HCT116 (cell line): ENCODE measurements around the gene CLEC4M. TPM values are rescaled to one million over a fixed set of nuclear protein-coding genes. Genes with fewer than 3 reads are reported as not detected.

Experiments used
- ATAC-seq: fragments of 200-7000 bp; cut with Tn5 transposase; 2 replicates; pipeline ENCODE4 v1.9.1; 2020; ENCODE audit warnings: mild to moderate bottlenecking, moderate library complexity
- BruUV-seq: library from RNA; stranded (reverse); fragments of 400-500 nt; replicated peaks from 2 replicates; lab custom pipeline; 2021; lab: Mats Ljungman, UMichigan
- CTCF ChIA-PET: fragments of 300-600 bp; sonication (Branson Sonifier 250); formaldehyde crosslinking; loops from one replicate; lab custom pipeline; 2021; ENCODE audit warnings: antibody characterized with exemption; lab: Charles Lee
- POLR2A ChIA-PET: fragments of 300-600, 350-600 bp; sonication (Branson Sonifier 250); formaldehyde crosslinking; loops from one replicate; lab custom pipeline; 2021; ENCODE audit warnings: antibody characterized with exemption; lab: Charles Lee
- RAD21 ChIA-PET, 2 experiments: fragments of 300-600 bp; sonication (Branson Sonifier 250); formaldehyde crosslinking; loops; one replicate each; lab custom pipeline; 2023; ENCODE audit warnings: low total read pairs in 2 of 2; ENCODE audit not compliant: uncharacterized antibody in 2 of 2, unreplicated experiment in 2 of 2, low non-redundant PET in 1 of 2; lab: Charles Lee
- DNase-seq: peaks from one replicate; pipeline ENCODE4 v3.0.0-alpha.2; 2010; ENCODE audit warnings: low read depth, low spot score
- H2AFZ ChIP-seq: fragments of 200-600 bp; shearing (Covaris generic), sonication (generic); 2 replicates; pipeline ENCODE4 v1.6.1; 2017; ENCODE audit warnings: low read depth, mixed run types, mixed read lengths, antibody characterized with exemption, low read length; ENCODE audit not compliant: poor library complexity, severe bottlenecking
- H3K27ac ChIP-seq: 2 replicates; pipeline ENCODE4 v1.5.1; 2012; ENCODE audit warnings: low read depth, low read length
- H3K27me3 ChIP-seq: fragments of 200-600 bp; sonication (generic); 2 replicates; pipeline ENCODE4 v1.6.1; 2016; ENCODE audit warnings: mixed run types, low read length, mixed read lengths; ENCODE audit not compliant: insufficient read depth
- H3K36me3 ChIP-seq, 2 experiments: fragments of 200-500 bp in 1 of 2; fragments of 200-600 bp in 1 of 2; sonication (Bioruptor generic) in 1 of 2; sonication (generic) in 1 of 2; 2 replicates each; pipeline versions ENCODE4 v1.5.1 to v1.6.1; 2014 to 2016; ENCODE audit warnings: low read length in 2 of 2, inconsistent platforms in 1 of 2, mixed read lengths in 1 of 2, mixed run types in 1 of 2; ENCODE audit not compliant: insufficient read depth in 2 of 2, control insufficient read depth in 1 of 2
- H3K4me1 ChIP-seq, 2 experiments: fragments of 200-600 bp in 1 of 2; sonication (generic) in 1 of 2; 2 replicates each; pipeline versions ENCODE4 v1.5.1 to v1.6.1; 2012 to 2017; ENCODE audit warnings: low read length in 2 of 2, inconsistent platforms in 1 of 2, mild to moderate bottlenecking in 1 of 2, mixed read lengths in 1 of 2, mixed run types in 1 of 2, moderate library complexity in 1 of 2; ENCODE audit not compliant: insufficient read depth in 2 of 2, control insufficient read depth in 1 of 2
- H3K4me2 ChIP-seq: fragments of 200-600 bp; sonication (generic); 2 replicates; pipeline ENCODE4 v1.6.1; 2017; ENCODE audit warnings: mixed run types, low read length, mixed read lengths
- H3K4me3 ChIP-seq, 2 experiments: fragments of 200-600 bp in 1 of 2; sonication (generic) in 1 of 2; replicated peaks in 1 of 2; 2 replicates each; pipeline ENCODE4 v1.5.1; 2011 to 2016; ENCODE audit warnings: low read length in 2 of 2, control low read depth in 1 of 2, low read depth in 1 of 2, mild to moderate bottlenecking in 1 of 2, mixed read lengths in 1 of 2, mixed run types in 1 of 2
- H3K79me2 ChIP-seq: fragments of 200-600 bp; sonication (generic); 2 replicates; pipeline ENCODE4 v1.6.1; 2017; ENCODE audit warnings: mild to moderate bottlenecking, mixed run types, low read length, moderate library complexity, mixed read lengths; ENCODE audit not compliant: insufficient read depth
- H3K9ac ChIP-seq: fragments of 200-600 bp; sonication (generic); 2 replicates; pipeline ENCODE4 v1.6.1; 2016; ENCODE audit warnings: low read length, mixed read lengths
- H3K9me2 ChIP-seq: fragments of 200-600 bp; sonication (generic), shearing (Covaris generic); 2 replicates; pipeline ENCODE4 v1.6.1; 2017; ENCODE audit warnings: mixed run types, mild to moderate bottlenecking, moderate library complexity; ENCODE audit not compliant: insufficient read depth
- H3K9me3 ChIP-seq, 2 experiments: fragments of 200-500 bp in 1 of 2; fragments of 200-600 bp in 1 of 2; sonication (Bioruptor generic) in 1 of 2; sonication (generic) in 1 of 2; 2 replicates each; pipeline ENCODE4 v1.6.1; 2014 to 2017; ENCODE audit warnings: low read length in 2 of 2, mixed read lengths in 2 of 2, inconsistent platforms in 1 of 2, low read depth in 1 of 2, mild to moderate bottlenecking in 1 of 2, mixed run types in 1 of 2, moderate library complexity in 1 of 2; ENCODE audit not compliant: control insufficient read depth in 1 of 2, insufficient read depth in 1 of 2
- H4K20me1 ChIP-seq: fragments of 200-600 bp; sonication (generic), shearing (Covaris generic); 2 replicates; pipeline ENCODE4 v1.6.1; 2017; ENCODE audit warnings: mixed run types, mild to moderate bottlenecking, moderate library complexity; ENCODE audit not compliant: insufficient read depth
- ATF3 ChIP-seq: IDR thresholded peaks from 2 replicates; pipeline ENCODE4 v1.6.1; 2012
- CBX3 ChIP-seq: IDR thresholded peaks from 2 replicates; pipeline ENCODE4 v1.6.1; 2012; ENCODE audit warnings: low read depth
- CTCF ChIP-seq, 3 experiments: fragments of 200-600 bp in 1 of 3; sonication (generic) in 1 of 3; IDR thresholded peaks in 2 of 3; conservative IDR thresholded peaks in 1 of 3; 2 replicates each; pipeline ENCODE4 v1.5.1; 2012 to 2017; ENCODE audit warnings: low read depth in 2 of 3, low read length in 2 of 3, antibody characterized with exemption in 1 of 3, borderline replicate concordance in 1 of 3, control low read depth in 1 of 3, mild to moderate bottlenecking in 1 of 3, mixed read lengths in 1 of 3, mixed run types in 1 of 3, moderate library complexity in 1 of 3; ENCODE audit not compliant: insufficient read depth in 1 of 3
- EGR1 ChIP-seq: IDR thresholded peaks from 2 replicates; pipeline ENCODE4 v1.6.1; 2012; ENCODE audit warnings: low read depth
- EZH2 ChIP-seq: fragments of 200-600 bp; sonication (generic); IDR thresholded peaks from 2 replicates; pipeline ENCODE4 v1.6.1; 2017; ENCODE audit warnings: antibody characterized with exemption, mixed run types
- RAD21 ChIP-seq: IDR thresholded peaks from 2 replicates; pipeline ENCODE4 v1.6.1; 2012; ENCODE audit warnings: low read depth, mild to moderate bottlenecking
- REST ChIP-seq: IDR thresholded peaks from 2 replicates; pipeline ENCODE4 v1.6.1; 2012; ENCODE audit warnings: low read depth
- SP1 ChIP-seq: IDR thresholded peaks from 2 replicates; pipeline ENCODE4 v1.6.1; 2012; ENCODE audit warnings: low read depth
- intact Hi-C: fragments of 100-400 bp; cut with micrococcal nuclease; formaldehyde crosslinking; loops from 2 replicates; pipeline ENCODE4 v1.10.0; 2022
- total RNA-seq: library from RNA; stranded (reverse); gene quantifications from one replicate; pipeline ENCODE4 v1.2.1, GENCODE V29; 2021; ENCODE audit not compliant: unreplicated experiment

The CLEC4M gene
- total RNA-seq, 1 experiment from 2014 or later: not detected

GRCh38 chr19:7730286-7731217 lies 32.5 kb upstream of the CLEC4M start:
- Histone ChIP-seq H3K9ac (no peak overlapping the region), H3K27ac (no peak overlapping the region), H3K4me3 (no peak overlapping the region), H3K9me2 (no peaks in the 10 kb centered on the region), H3K36me3 (no peaks in the 10 kb centered on the region), H3K9me3 (no peaks in the 10 kb centered on the region), H4K20me1 (no peaks in the 10 kb centered on the region), H3K27me3 (peaks cover 13% of the 10 kb centered on the region; the same call in 1 of the 2 replicates), H3K4me2 (no peak overlapping the region), H3K4me1 (no peaks in the 10 kb centered on the region), H3K79me2 (no peaks in the 10 kb centered on the region), H2AFZ (no peak overlapping the region)
- no peak for TF ChIP-seq SP1
- no peak for TF ChIP-seq CBX3
- TF ChIP-seq ATF3: no peak
- no peak for TF ChIP-seq REST
- TF ChIP-seq RAD21: no peak
- TF ChIP-seq CTCF (IDR thresholded peaks at IDR 0.05 in 2 of 3, conservative IDR thresholded peaks at IDR 0.05 in 1 of 3; ENCODE audit: borderline replicate concordance in 1 of 3, insufficient read depth in 1 of 3, low read depth in 2 of 3, low read length in 2 of 3): no peak
- no peak for TF ChIP-seq EGR1
- TF ChIP-seq EZH2: no peak
- intact Hi-C loops: no loop called here
- CTCF ChIA-PET: no interaction called here
- POLR2A ChIA-PET: no interaction called here
- DNase-seq (no peak), ATAC-seq (no peak)
- RAD21 ChIA-PET: no interaction called here
- no TSS peak for BruUV-seq
